ENCODE results near the gene TRIM37.
"Not testable (repeated sequence)": the region's sequence is repeated elsewhere in the genome, so short reads cannot be mapped to it uniquely, and the experiment has no call there.

Gene TRIM37

GRCh38 chr17:59106463-59107305, at the start of gene TRIM37:
TSS of gene TRIM37 (minus strand) at chr17:59106880. CDS start at chr17:59106461, 419 bp downstream.
- peak; percentile 96 for DNase-seq

DNA sequence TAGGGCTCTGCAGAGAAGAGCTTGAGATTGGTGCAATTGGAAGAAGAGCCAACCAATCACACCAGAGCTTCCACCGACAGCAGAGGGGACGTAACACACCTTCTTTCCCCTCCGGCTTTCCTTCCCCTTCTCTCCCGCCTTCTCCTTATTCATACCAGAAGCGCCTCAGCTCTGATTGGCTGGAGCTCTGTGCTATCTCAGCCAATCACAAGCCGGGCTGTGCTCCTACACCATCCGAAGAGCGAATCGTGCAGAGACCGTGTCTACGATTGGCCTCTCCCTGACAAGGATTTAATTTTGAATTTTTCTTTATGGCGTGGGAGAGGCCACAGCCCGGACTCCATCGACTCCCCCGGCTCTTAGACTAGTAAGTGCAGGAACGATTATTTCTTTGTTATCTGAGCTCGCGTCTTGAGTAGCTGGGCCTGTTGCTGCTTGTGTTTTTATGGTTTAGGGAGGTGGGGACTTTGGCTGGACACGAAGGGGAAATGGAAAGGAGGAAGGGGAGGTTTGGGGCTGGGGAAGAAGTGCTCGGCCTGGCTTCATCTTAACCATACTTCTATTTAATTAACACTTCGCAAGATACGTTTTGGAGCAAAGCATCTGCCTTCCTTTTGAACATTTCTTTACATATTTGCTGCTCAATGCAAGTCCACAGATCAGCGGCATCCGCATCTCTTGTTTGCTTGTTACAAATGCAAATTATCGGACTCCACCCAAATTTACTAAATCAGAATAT, 48.9 kb upstream of the TRIM37 start, which contains the start of gene PRR11:
Gene PRR11, plus strand, starts transcription at position 308 of the 739 bp plus-strand sequence. CDS start 14,007 bp downstream, outside the sequence.
- DNase-seq = peak; percentile 99

DNA sequence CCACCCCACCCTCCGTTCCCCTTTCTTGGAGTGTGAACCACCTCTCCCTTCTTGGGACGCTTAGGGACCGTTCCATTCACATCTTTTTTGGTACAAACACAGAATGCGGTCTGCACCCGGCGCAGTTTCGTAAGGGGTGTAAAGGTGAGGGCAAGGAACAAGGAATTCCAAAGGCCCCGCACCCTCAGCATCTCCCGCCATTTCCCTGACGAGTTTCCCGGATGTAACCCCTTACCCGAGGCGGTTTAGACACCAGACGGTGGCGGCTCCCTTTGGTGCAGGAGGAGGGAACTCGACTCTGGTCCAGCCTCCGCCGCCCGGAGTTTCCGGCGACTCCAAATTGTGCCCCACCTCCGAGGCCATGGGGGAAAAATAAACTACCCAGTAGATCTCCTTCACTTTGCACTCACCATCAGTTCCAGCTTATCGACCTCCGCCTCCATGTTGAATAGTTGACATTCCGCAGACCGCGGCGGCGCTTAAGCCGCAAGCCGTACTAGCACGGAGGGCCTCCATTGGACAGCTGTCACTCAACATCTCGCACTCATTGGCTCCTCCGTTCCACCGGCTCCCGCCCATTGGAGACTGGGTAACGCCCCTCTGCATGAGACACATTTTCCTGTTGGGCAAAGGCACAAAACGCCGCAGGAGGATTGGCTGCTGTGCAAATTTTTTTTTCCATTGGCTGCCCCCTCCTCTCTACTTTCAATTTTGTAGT, 48.2 kb upstream of the TRIM37 start, which contains the start of gene SKA2:
Gene SKA2, minus strand, starts transcription at position 466 of the 718 bp plus-strand sequence. Its CDS starts 23 bp downstream, at position 443.
- DNase-seq = peak; percentile 99

- peak; percentile 33 for DNase-seq
These were observed 47.6 kb upstream of the TRIM37 start for GRCh38 chr17:59154292-59154720.

DNA sequence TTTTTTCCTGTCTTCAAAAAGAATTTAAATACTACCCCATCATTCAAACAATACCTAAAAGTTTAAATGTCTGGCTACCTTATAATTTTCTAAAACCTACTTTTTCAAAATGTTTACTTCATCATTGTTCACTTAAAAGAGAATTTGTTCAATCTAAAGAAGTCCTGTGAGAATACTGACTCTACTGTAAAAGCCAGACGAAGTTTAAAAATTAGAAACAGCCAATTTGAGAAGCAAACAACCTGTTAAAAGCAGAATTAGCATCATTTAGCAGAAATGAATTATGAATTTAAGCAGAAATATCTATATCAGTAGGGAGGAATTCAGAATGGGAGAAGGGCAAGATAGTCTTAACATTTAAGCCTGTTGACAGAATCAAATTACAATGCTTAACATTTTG, 46.2 kb upstream of the TRIM37 start:
- DNase-seq = no peak

GRCh38 chr17:59151591-59151990, 44.9 kb upstream of the TRIM37 start:
- DNase-seq = no peak

DNA sequence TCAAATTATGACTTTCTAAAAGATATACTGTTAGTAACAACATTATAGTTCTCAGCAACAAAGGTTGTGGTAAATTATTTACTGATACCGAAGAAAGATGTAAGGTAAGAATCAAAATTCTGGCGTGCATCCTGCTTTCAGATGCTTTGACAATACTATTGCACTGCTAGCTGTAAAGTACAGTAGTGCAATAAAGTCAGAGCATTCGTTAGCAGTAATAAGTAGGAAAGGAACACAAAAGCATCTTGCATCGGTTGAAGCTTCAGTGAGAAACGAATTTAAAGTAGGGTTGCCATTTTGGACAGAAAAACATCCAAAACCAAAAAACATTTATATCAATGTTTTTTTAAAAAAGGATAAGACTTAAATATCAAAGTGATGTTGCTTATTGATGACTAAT, 44.3 kb upstream of the TRIM37 start:
- no peak for DNase-seq

DNA sequence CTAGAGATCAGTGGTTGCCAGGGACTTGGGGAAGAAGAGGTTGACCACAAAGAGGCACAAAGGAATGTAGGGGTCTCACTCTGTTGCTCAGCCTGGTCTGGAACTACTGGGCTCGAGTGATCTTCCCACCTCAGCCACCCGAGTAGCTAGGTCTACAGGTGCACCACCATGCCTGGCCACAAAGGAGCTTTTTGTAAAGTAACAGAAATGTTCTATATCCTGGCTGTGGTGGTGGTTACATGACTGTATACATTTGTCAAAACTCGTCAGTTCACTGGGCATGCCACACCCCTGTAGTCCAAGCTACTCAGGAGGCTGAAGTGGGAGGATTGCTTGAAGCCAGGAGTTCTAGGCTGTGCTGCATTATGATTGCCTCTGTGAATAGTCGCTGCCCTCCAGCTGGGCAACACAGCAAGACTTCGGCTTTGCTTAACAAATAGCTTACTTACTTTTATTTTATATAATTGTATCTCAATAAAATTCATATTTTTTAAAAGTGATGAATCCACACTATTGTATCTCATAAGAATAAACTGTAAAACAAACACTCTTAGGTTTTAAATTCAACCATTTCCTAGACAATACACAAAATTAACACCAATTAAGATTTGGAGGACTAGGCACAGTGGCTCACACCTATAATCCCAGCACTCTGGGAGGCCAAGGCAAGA, 43.3 kb upstream of the TRIM37 start:
- no peak for DNase-seq

DNA sequence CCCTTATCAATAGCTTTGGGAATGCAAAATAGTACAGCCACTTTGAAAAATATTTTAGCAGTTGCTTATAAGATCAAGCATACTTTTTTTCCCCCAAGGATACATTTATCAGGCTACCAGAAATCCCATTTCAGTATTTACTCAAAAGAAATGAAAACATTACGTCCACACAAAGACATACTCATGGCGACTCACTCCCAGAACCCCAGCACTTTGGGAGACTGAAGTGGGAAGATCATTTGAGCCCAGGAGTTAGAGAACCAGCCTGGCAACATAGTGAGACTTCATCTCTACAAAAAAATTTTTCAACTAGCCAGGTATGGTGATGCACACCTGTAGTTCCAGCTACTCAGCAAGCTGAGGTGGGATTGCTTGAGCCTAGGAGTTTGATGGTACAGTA, 42.4 kb upstream of the TRIM37 start:
- DNase-seq = no peak

GRCh38 chr17:59145571-59146096, 39.0 kb upstream of the TRIM37 start:
- no peak for DNase-seq

GRCh38 chr17:59141860-59142259, 35.2 kb upstream of the TRIM37 start:
- DNase-seq = no peak

DNA sequence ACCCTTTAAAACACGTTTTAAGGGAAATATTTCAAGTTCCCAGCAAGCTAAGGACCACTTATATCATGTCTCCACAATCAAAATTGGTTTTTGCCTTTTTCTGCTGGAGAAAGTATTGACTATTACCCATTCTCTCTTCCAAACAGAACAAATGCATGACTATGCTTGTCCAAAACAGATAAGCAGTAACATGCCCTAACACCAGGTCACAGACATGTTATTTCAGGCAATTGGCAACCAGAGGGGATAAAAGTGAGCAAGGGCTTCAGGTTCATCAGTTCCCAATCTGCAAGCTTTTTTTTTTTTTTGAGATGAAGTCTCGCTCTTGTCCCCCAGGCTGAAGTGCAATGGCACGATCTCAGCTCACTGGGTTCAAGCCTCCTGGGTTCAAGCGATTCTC, 33.3 kb upstream of the TRIM37 start:
- no peak for DNase-seq

GRCh38 chr17:59138339-59138738, 31.7 kb upstream of the TRIM37 start:
- DNase-seq = not testable (repeated sequence)

- no peak for DNase-seq
These were observed 24.5 kb upstream of the TRIM37 start for GRCh38 chr17:59131131-59131530.

- DNase-seq = no peak
These were observed 23.1 kb upstream of the TRIM37 start for GRCh38 chr17:59129814-59130213.

DNA sequence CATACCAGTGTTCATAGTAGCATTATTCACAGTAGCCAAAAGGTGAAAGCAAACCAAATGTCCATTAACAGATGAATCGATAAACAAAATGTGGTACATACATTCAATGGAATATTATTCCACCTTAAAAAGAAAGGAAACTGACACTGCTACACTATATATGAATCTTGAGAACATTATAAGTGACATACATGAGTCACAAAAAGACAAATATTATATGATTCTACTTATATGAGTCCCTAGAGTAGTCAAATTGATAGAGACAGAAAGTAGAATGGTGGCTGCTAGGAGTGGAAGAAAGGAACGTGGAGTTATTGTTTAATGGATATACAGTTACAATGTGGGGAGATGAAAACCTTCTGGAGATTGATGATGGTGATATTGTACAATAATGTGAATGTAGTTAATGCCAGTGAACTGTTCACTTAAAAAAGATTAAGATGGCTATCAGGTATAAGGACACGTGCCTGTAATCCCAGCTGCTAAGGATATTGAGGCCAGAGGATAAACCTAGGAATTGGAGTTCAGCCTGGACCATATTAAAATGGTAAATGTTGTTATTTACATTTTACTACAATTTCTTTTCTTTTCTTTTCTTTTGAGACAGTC, 20.2 kb upstream of the TRIM37 start:
- DNase-seq = no peak

GRCh38 chr17:59124665-59125064, 18.0 kb upstream of the TRIM37 start:
- no peak for DNase-seq

DNA sequence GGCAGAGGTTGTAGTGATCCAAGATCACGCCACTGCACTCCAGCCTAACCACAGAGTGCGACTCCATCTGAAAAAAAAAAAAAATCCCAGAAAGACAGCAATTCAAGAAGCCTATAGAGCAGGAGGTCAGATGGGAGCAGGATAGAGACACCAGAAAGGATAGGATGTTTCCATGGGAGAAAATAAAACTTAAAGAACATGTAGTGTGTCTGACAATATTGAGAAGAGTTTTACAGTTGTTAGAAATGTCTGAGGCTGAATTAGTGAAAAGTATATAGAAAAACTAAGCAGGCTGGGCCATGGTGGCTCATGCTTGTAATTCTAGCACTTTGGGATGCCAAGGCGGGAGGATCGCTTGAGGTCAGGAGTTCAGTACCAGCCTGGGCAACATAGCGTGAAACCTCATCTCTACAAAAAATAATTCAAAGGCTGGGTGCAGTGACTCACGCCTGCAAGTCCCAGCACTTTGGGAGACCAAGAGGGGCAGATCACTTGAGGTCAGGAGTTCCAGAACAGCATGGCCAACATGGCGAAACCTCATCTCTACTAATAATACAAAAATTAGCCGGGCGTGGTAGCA, 15.3 kb upstream of the TRIM37 start:
- DNase-seq = no peak

DNA sequence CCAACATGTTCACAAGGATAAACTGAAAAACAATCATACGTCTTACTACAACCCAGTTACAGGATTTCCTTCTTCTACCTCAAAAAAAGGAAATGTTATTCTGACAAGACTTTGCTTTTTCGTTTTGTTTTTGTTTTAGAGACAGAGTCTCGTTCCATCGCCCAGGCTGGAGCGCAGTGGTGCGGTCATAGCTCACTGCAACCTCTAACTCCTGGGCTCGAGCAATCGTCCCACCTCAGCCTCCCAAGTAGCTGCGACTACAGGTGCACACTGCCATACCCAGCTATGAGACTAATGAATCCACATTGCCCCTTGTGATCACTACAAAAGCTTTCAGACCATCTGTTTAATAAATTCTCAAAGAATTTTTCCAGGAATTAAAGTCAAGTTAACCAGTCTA, 8.8 kb upstream of the TRIM37 start:
- no peak for DNase-seq

DNA sequence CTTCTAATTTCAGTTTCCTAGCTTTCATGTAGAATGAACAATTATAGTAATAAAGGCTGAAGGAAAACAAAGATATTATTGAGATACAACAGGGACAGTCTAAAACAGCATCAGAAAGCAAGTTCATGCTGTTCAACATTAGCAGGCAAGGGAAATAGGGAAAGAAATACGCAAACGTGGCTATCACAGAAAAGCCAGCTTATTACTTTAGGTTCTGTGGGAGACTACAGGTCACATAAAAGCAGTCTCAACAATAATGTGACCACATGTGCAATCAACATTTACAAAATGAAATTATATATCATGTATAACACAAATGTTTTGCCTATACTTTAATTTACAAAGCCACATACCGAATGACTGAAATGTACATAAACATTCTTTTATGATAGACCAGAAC, 4.9 kb upstream of the TRIM37 start:
- no peak for DNase-seq

DNA sequence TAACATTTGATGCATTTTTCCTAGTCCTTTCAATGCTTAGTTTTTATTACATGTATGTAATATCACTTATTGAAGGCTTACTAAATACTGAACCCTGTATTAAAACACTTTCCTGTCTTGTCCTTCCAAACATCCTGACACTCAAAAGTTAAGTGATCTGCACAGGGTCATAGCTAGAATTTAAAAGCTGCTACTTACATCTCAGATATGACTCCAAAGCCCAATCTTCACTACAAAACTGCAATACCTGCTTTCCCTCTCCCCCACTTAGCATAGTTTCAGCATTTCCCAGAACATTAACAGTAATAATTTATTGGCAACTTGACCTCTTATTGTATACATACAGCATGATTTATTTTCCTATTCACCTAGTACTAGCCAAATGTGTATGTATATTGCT, 4.3 kb upstream of the TRIM37 start:
- DNase-seq = no peak
